ENCODE results near the gene C20orf141.
A peak's percentile ranks its signal among the peaks of the same experiment; 100 is the strongest.

The C20orf141 gene

DNA sequence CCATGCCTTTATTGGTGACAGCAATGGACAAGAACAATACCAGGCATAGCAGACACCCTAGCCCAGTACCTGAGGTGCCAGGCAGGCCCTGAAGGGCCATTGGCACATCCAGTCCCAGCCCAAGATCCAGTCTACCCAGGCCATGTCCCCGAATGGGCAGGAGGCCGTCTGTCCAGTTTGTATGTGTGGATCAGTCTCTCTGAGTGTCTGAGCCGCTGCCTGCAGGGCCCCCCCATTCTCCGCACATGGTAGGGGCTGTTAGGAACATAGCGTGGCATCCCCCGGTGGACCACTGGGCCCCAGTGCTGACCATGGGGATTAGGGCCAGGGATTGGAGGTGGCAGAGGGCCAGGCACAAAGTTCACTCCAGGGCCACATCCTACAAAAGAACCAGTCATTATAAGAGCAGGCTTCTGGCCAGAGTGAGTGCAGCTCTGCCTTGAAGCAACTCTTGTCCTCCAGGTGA, 20.6 kb downstream of the C20orf141 start:
- no peak for TF ChIP-seq EZH2 (IDR thresholded peaks at IDR 0.05)
- TF ChIP-seq POLR2AphosphoS5 (IDR thresholded peaks at IDR 0.05; ENCODE audit: borderline replicate concordance, low read depth, low read length) = no peak
- H3K4me3 ChIP-seq = no peak overlapping the region
- H3K9me3 ChIP-seq (ENCODE audit: low read depth, low read length) = no peaks in the 10 kb centered on the region
- H3K9ac ChIP-seq (ENCODE audit: insufficient read length) = no peak overlapping the region
- no peak for DNase-seq (ENCODE audit: low read depth, low spot score)
- H3K36me3 ChIP-seq (ENCODE audit: insufficient read depth, low read length) = peaks cover 7% of the 10 kb centered on the region; the same call in 1 of the 2 replicates
- H3K27ac ChIP-seq = no peak overlapping the region

DNA sequence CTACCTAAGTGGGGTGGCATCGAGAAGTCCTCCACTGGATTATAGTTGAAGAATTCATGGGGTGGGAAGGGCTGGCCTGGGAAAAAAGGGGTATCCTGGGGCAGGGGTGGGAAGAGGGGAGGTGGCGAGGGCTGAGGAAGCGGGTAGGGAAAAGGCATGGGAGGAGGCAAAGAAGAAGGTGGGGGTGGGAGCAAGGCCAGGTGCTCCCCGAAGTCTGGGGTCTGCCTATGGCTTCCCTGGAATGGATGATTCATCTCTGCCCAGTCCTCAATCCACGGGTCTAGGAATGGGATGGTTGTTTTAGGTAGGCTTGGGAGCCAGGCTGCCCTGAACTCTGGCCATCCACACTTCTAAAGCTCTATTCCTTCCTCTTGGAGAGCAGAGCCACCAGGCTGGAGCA, 21.2 kb downstream of the C20orf141 start:
- H3K9ac ChIP-seq (ENCODE audit: insufficient read length) = no peak overlapping the region

DNA sequence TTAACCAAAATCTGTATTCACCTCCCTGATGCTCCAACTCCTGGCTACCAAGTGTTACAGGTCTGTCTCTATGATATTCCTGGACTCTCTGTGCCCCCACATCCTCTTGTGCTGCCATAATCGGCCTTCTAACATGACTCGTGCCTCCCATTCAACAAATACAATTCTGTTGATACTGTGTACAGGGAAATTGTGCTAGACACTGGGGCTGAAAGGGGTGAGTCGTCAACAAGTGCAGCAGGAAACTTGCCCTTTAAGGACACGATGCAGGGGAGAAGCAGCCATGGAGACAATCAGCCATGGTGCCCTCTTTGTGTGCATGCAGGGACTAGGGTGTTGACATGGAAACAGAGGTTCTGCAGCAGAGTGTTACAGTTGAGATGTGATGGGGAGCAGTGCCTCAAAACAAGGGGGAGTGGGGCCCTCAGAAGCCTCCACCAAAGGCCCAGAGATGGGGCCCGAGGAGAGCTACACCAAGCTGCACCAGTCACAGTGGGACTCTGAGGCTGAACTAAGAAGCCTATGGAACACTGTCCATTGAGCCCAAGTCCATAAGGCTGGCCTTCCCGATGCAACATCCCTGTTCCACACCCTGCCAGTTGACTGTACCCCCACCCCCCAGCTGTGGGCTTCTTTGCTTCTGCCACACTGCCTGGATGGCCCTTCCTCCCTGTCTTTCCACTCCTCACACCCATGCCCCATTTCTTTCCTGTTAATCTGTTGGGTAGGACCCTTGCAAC, 22.6 kb downstream of the C20orf141 start:
- no peak for DNase-seq (ENCODE audit: low read depth, low spot score)
- H3K4me3 ChIP-seq = no peak overlapping the region
- H3K9me3 ChIP-seq (ENCODE audit: low read depth, low read length) = no peaks in the 10 kb centered on the region
- no peak overlapping the region for H3K27ac ChIP-seq
- peaks cover 7% of the 10 kb centered on the region; the same call in 1 of the 2 replicates for H3K36me3 ChIP-seq (ENCODE audit: insufficient read depth, low read length)
- no peak overlapping the region for H3K9ac ChIP-seq (ENCODE audit: insufficient read length)
- TF ChIP-seq FOXP2 (optimal IDR thresholded peaks at IDR 0.05; ENCODE audit: control extremely low read depth, extremely low read length, insufficient read depth) (no peak), EZH2 (IDR thresholded peaks at IDR 0.05) (no peak), POLR2AphosphoS5 (IDR thresholded peaks at IDR 0.05; ENCODE audit: borderline replicate concordance, low read depth, low read length) (no peak)

More for the DNA sequence above, 21.2 kb downstream of the C20orf141 start:
- H3K27ac ChIP-seq = no peak overlapping the region
- H3K36me3 ChIP-seq (ENCODE audit: insufficient read depth, low read length) = peaks cover 7% of the 10 kb centered on the region; the same call in 1 of the 2 replicates
- TF ChIP-seq POLR2AphosphoS5 (IDR thresholded peaks at IDR 0.05; ENCODE audit: borderline replicate concordance, low read depth, low read length) = no peak
- TF ChIP-seq FOXP2 (optimal IDR thresholded peaks at IDR 0.05; ENCODE audit: control extremely low read depth, extremely low read length, insufficient read depth) = no peak
- no peak for TF ChIP-seq EZH2 (IDR thresholded peaks at IDR 0.05)
- H3K4me3 ChIP-seq = no peak overlapping the region
- H3K9me3 ChIP-seq (ENCODE audit: low read depth, low read length) = no peaks in the 10 kb centered on the region
- DNase-seq (ENCODE audit: low read depth, low spot score) = no peak

DNA sequence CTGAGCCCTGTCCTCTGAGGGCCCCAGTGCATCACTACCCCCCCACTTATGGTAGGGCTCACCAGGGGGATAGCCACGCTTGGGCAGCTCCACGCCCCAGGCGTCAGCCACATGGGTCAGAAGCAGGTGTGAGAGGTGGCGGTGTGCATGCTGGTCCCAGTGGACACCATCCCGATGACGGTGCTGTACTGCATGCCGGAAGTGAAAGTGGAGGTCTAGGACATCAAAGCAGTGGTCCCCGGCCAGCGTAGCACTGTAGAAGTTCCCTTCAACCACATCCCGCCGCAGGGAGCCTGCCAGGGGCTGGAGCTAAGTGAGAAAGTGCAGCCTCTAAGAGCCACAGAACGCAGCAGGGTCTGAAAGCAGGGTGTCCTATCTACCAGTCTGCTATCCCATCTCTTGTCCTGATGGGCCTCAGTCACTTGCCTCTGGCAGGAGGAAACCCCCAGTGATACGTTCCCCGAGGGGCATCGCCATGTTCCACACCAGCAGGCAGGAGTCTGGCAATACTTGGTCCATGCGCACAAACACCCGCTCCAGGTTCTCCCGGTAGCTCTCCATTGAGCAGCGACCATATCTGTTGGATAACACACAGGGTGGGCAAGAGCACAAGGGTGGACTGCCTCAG, 23.5 kb downstream of the C20orf141 start:
- no peak overlapping the region for H3K9ac ChIP-seq (ENCODE audit: insufficient read length)
- no peak overlapping the region for H3K4me3 ChIP-seq
- no peak overlapping the region for H3K27ac ChIP-seq
- H3K36me3 ChIP-seq (ENCODE audit: insufficient read depth, low read length) = peaks cover 7% of the 10 kb centered on the region; the same call in 1 of the 2 replicates
- no peak for DNase-seq (ENCODE audit: low read depth, low spot score)
- no peaks in the 10 kb centered on the region for H3K9me3 ChIP-seq (ENCODE audit: low read depth, low read length)
- TF ChIP-seq POLR2AphosphoS5 (IDR thresholded peaks at IDR 0.05; ENCODE audit: borderline replicate concordance, low read depth, low read length) = no peak
- TF ChIP-seq FOXP2 (optimal IDR thresholded peaks at IDR 0.05; ENCODE audit: control extremely low read depth, extremely low read length, insufficient read depth) = no peak
- TF ChIP-seq EZH2 (IDR thresholded peaks at IDR 0.05) = no peak

DNA sequence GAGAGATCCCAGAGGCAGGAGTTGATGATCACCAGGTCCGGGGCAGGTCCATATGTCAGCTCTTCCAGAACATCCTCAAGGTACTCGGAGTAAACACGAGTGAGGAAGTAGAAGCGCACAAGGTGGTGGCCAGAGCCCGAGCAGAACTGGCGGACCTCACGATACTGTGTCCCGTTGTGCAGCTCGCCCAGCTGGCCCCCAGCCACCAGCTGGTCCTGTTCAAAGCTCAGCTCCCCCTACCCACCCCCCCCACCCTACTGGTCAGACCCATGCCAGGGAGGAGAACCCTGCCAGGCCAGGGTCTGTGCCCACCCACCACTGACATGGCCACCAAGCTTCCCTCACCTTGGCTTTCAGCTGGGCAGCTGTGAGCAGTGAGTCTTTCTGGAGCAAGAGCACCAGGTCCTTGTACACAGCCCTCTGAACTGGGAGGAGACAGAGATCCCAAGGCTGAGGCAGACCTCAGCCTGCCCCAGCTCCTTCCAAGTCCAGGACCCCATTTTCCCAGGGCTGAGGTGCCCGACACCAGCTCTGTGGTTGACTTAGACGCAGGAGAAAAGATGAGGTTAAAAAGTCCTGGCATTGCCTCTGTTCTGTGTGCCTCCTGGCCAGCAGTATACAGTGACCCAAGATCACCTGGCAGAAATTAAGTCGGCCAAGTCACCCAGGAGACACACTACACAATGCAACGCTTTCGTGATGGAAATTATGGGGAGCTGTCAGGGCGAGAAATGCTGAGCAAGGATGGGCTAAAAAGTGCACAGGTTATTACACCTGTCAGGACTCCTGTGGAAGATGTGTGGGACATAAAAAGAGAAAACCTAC, 24.3 kb downstream of the C20orf141 start:
- H3K9me3 ChIP-seq (ENCODE audit: low read depth, low read length) = no peaks in the 10 kb centered on the region
- H3K9ac ChIP-seq (ENCODE audit: insufficient read length) = no peak overlapping the region
- H3K27ac ChIP-seq = no peak overlapping the region
- no peak for DNase-seq (ENCODE audit: low read depth, low spot score)
- TF ChIP-seq POLR2AphosphoS5 (IDR thresholded peaks at IDR 0.05; ENCODE audit: borderline replicate concordance, low read depth, low read length) = no peak
- no peak for TF ChIP-seq EZH2 (IDR thresholded peaks at IDR 0.05)
- no peak for TF ChIP-seq FOXP2 (optimal IDR thresholded peaks at IDR 0.05; ENCODE audit: control extremely low read depth, extremely low read length, insufficient read depth)
- peaks cover 7% of the 10 kb centered on the region; the same call in 1 of the 2 replicates for H3K36me3 ChIP-seq (ENCODE audit: insufficient read depth, low read length)
- H3K4me3 ChIP-seq = peak overlapping the region; percentile 95

DNA sequence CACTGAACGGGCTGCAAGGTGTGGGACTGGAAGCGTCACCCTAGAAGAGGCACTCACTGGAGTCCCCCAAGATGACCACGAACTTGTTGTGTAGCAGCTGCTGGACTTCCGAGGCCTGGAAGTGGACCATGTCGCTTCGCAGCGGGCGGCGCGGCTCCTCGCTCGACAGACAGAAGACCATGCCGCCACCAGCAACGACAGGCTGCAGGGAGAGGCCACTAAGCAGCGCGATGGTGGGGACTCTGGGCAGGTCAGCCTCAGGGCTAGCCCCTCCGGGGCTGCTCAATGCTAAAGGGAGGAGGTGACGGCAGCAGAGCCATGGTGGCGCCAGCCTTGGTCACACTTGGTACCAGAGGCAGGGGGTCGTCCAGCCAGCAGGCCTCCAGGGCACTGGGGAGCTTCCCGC, 24.9 kb downstream of the C20orf141 start:
- TF ChIP-seq FOXP2 (optimal IDR thresholded peaks at IDR 0.05; ENCODE audit: control extremely low read depth, extremely low read length, insufficient read depth) = no peak
- TF ChIP-seq POLR2AphosphoS5 (IDR thresholded peaks at IDR 0.05; ENCODE audit: borderline replicate concordance, low read depth, low read length) = no peak
- TF ChIP-seq EZH2 (IDR thresholded peaks at IDR 0.05) = no peak
- Histone ChIP-seq H3K9me3 (ENCODE audit: low read depth, low read length) (no peaks in the 10 kb centered on the region), H3K9ac (ENCODE audit: insufficient read length) (peak overlapping the region; percentile 94), H3K27ac (peak overlapping the region; percentile 80; the same call in 1 of the 2 replicates), H3K36me3 (ENCODE audit: insufficient read depth, low read length) (peaks cover 7% of the 10 kb centered on the region; the same call in 1 of the 2 replicates), H3K4me3 (peak overlapping the region; percentile 95)
- DNase-seq (ENCODE audit: low read depth, low spot score) = no peak

DNA sequence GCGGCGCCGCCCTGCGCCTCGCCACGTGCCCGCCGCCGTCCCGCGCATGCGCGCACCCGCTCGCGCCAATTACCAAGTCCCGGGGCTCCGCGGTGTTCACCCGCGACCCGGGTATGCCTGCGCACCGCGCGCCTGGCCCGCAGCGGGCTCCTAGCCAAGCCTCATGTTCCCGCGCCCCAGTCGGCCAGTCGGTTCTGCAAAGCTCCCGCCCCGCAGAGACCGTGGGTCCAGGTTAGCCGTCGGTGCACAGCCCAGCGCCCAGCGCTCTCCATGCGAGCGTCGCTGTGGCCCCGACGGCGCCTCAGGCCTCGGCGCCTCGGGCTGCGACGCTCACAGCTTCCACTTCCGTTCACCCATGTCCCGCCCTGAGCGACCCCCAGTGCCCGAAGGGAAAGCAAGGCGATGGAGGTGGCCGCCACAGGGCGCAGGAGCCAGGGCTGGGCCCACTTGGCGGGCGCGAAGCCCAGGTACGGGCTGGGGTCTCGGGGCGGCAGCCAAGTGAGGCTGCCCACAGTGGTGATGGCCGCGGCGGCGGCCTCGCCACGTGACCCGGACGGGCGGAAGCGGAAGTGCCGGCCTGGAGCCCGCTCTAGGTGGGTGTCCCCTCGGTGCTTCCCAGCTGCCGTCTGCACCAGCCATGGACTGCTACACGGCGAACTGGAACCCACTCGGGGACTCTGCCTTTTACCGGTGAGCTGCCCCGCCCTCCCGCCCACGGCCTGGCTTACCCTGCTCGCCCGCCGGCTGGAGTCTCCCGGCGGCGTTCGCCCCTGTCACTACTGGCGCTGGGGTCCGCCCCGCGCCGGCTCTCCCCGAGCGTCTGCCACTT, 25.6 kb downstream of the C20orf141 start, which contains the start of the genes PCED1A and VPS16:
Gene PCED1A (minus strand): TSS at position 518 of the 829 bp plus-strand sequence. CDS start 743 bp downstream, outside the sequence.
Gene VPS16 (plus strand): TSS at position 608 of the 829 bp plus-strand sequence. CDS start 30 bp downstream, at position 638.
- peak within 1 kb of the TSS; percentile 80 for H3K27ac ChIP-seq

More for the DNA sequence above, 25.6 kb downstream of the C20orf141 start, which contains the start of the genes PCED1A and VPS16:
- peak; percentile 87 for TF ChIP-seq POLR2AphosphoS5 (IDR thresholded peaks at IDR 0.05; ENCODE audit: borderline replicate concordance, low read depth, low read length)
- TF ChIP-seq EZH2 (IDR thresholded peaks at IDR 0.05) = no peak
- no peak for TF ChIP-seq FOXP2 (optimal IDR thresholded peaks at IDR 0.05; ENCODE audit: control extremely low read depth, extremely low read length, insufficient read depth)
- Histone ChIP-seq H3K4me3 (peak within 1 kb of the TSS; percentile 95), H3K9me3 (ENCODE audit: low read depth, low read length) (no peaks in the 10 kb centered on the region), H3K36me3 (ENCODE audit: insufficient read depth, low read length) (peaks cover 7% of the 10 kb centered on the region; the same call in 1 of the 2 replicates), H3K9ac (ENCODE audit: insufficient read length) (peak within 1 kb of the TSS; percentile 94)
- DNase-seq (ENCODE audit: low read depth, low spot score) = no peak

Measured in SK-N-MC (cell line).